ENCODE measurements around the gene MYOCOS.

- no peak for TF ChIP-seq CTCF (IDR thresholded peaks at IDR 0.05)
- TF ChIP-seq EP300 (IDR thresholded peaks at IDR 0.05) = no peak
- TF ChIP-seq POLR2A (IDR thresholded peaks at IDR 0.05) = no peak
- no peak for TF ChIP-seq POLR2AphosphoS5 (IDR thresholded peaks at IDR 0.05)
Observed at GRCh38 chr1:171653796-171654195, 31.8 kb downstream of the MYOCOS start.

Measured in upper lobe of left lung (tissue), 4 donors.